ENCODE measurements around the gene PHC2. TPM values are rescaled to one million over a fixed set of nuclear protein-coding genes. Genes with fewer than 3 reads are reported as not detected.

The PHC2 gene
- total RNA-seq, 2 experiments from 2014 or later: 21.4 to 22.5 TPM

GRCh38 chr1:33407352-33408092 lies 23.4 kb downstream of the PHC2 start:
- no peaks in the 10 kb centered on the region for H3K9me3 Mint-ChIP-seq
- H3K36me3 Mint-ChIP-seq: no peaks in the 10 kb centered on the region
- H3K27me3 Mint-ChIP-seq: peaks cover 10% of the 10 kb centered on the region
- no peak overlapping the region for H3K27ac Mint-ChIP-seq
- H3K4me1 Mint-ChIP-seq (ENCODE audit: low read depth): no peaks in the 10 kb centered on the region
- no peak for DNase-seq
- ChIA-PET CTCF (interaction anchor here (0.7 kb wide), 1 partner anchor 10 kb away, joined by 3 read pairs; no protein-coding TSS in a partner anchor), POLR2A (no interaction called here)
- intact Hi-C loops (cut with micrococcal nuclease): no loop called here
- no peak overlapping the region for H3K4me3 Mint-ChIP-seq

DNA sequence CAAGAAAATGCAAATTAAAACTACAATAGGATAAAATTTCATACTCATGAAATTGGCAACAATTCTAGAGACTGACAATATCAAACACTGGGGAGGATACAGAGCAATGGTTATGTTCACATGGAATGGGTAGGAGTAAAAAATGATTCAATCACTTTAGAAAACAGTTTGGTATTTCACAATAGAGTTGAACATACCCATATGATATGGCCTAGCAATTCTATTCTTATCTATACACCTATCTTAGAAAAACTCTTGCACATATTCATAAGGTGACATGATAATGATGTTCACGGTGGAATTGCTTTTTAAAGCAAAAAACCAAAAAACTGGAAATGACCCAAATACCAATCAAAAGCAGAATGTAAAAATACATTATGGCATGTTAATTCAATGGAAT lies 28.7 kb downstream of the PHC2 start:
- H3K9me3 Mint-ChIP-seq: no peaks in the 10 kb centered on the region
- ChIA-PET CTCF (no interaction called here), POLR2A (no interaction called here)
- H3K36me3 Mint-ChIP-seq: no peaks in the 10 kb centered on the region
- no peaks in the 10 kb centered on the region for H3K4me1 Mint-ChIP-seq (ENCODE audit: low read depth)
- H3K27me3 Mint-ChIP-seq: peaks cover 4% of the 10 kb centered on the region
- no peak overlapping the region for H3K4me3 Mint-ChIP-seq
- no peak overlapping the region for H3K27ac Mint-ChIP-seq
- intact Hi-C loops (cut with micrococcal nuclease): no loop called here
- no peak for DNase-seq

GRCh38 chr1:33401471-33401870 lies 29.4 kb downstream of the PHC2 start:
- no peak for DNase-seq
- POLR2A ChIA-PET: no interaction called here
- H3K4me1 Mint-ChIP-seq (ENCODE audit: low read depth): peaks cover 7% of the 10 kb centered on the region
- H3K27ac Mint-ChIP-seq: no peak overlapping the region
- H3K27me3 Mint-ChIP-seq: peaks cover 1% of the 10 kb centered on the region
- no peaks in the 10 kb centered on the region for H3K36me3 Mint-ChIP-seq
- CTCF ChIA-PET: interaction anchor here (0.6 to 0.9 kb wide), 3 partner anchors 11 to 1425 kb away, joined by 3 read pairs; no protein-coding TSS in a partner anchor
- intact Hi-C loops (cut with micrococcal nuclease): no loop called here
- no peaks in the 10 kb centered on the region for H3K9me3 Mint-ChIP-seq
- no peak overlapping the region for H3K4me3 Mint-ChIP-seq

- Mint-ChIP-seq H3K27ac (no peak overlapping the region), H3K27me3 (no peaks in the 10 kb centered on the region)
- POLR2A ChIA-PET: no interaction called here
Observed at GRCh38 chr1:33400153-33400911, 30.6 kb downstream of the PHC2 start.

DNA sequence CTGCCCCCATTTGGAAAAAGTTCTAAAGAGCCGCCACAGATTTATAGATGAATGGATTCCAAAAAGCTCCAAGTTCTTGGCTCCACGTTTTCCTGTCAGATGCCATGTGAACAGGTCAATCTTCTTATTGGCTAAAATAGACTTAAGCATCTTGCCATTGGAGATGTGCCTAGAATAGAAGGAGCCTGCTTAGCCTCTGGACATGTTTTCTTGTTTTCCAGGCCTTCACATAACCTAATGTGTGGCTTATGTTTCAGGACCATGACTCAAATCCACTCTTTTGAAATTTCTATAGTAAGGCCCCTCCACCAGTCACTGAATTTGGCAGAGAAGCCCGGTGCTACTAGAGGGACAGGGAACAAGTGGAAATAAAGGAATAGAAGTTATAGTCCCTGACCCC lies 31.5 kb downstream of the PHC2 start:
- peaks cover 9% of the 10 kb centered on the region for H3K4me1 Mint-ChIP-seq (ENCODE audit: low read depth)
- no peaks in the 10 kb centered on the region for H3K36me3 Mint-ChIP-seq
- CTCF ChIA-PET: interaction anchor here (0.7 kb wide), 1 partner anchor 1704 kb away, joined by 3 read pairs; no protein-coding TSS in a partner anchor
- no peak overlapping the region for H3K4me3 Mint-ChIP-seq
- no peak overlapping the region for H3K27ac Mint-ChIP-seq
- POLR2A ChIA-PET: no interaction called here
- no peaks in the 10 kb centered on the region for H3K9me3 Mint-ChIP-seq
- DNase-seq: no peak
- H3K27me3 Mint-ChIP-seq: peaks cover 2% of the 10 kb centered on the region
- intact Hi-C loops (cut with micrococcal nuclease): no loop called here

More at GRCh38 chr1:33400153-33400911, 30.6 kb downstream of the PHC2 start:
- intact Hi-C loops (cut with micrococcal nuclease): no loop called here
- Mint-ChIP-seq H3K9me3 (no peaks in the 10 kb centered on the region), H3K36me3 (no peaks in the 10 kb centered on the region), H3K4me3 (no peak overlapping the region), H3K4me1 (ENCODE audit: low read depth) (peaks cover 9% of the 10 kb centered on the region)
- DNase-seq: no peak
- CTCF ChIA-PET: no interaction called here

DNA sequence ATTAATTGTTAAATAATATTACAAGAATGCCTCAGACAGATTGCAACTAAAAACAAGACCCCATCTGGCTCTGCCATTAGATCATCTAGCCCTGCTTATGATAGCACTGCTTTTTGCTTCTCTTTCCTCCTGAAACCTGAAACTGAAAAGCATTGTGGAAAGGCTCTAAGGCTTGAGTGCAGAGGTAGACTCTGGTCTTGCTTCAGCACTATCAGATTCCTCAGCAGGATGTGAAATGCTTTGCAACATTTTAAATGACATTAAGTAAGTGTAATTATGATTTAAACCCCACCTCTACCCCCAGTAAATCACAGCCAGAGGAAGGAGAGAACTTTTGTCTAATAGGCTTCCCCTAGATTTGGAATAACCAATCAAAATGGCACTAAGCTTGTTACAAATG lies 32.9 kb downstream of the PHC2 start:
- Mint-ChIP-seq H3K36me3 (no peaks in the 10 kb centered on the region), H3K27me3 (peaks cover 3% of the 10 kb centered on the region), H3K9me3 (no peaks in the 10 kb centered on the region), H3K4me1 (ENCODE audit: low read depth) (peaks cover 9% of the 10 kb centered on the region), H3K4me3 (no peak overlapping the region), H3K27ac (no peak overlapping the region)
- ChIA-PET CTCF (interaction anchor here (0.5 kb wide), 1 partner anchor 8 kb away, joined by 3 read pairs; no protein-coding TSS in a partner anchor), POLR2A (no interaction called here)
- DNase-seq: no peak
- intact Hi-C loops (cut with micrococcal nuclease): no loop called here

DNA sequence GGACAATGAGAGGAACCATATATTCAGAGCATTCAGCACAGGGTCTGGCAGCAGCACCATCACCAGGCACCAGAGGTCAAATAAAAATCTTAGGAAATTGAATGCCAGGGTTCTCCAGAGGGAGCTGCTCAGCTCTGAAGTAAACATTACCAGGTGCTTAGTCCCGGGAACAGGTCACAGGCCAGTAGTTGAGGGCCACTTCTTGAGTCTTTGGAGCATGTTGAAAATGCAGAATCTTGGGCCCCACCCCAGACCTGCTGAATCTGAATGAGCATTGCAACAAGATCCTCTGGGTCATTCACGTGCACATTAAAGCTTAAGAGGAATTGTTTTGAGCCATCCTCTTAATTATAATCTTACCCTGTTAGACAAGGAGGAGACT lies 33.8 kb downstream of the PHC2 start:
- no peak overlapping the region for H3K4me3 Mint-ChIP-seq
- no peak overlapping the region for H3K27ac Mint-ChIP-seq
- H3K36me3 Mint-ChIP-seq: no peaks in the 10 kb centered on the region
- H3K9me3 Mint-ChIP-seq: no peaks in the 10 kb centered on the region
- intact Hi-C loops (cut with micrococcal nuclease): no loop called here
- DNase-seq: no peak
- peaks cover 9% of the 10 kb centered on the region for H3K4me1 Mint-ChIP-seq (ENCODE audit: low read depth)
- ChIA-PET CTCF (interaction anchor here (0.8 to 0.9 kb wide), 2 partner anchors 11 to 102 kb away, joined by 3 read pairs; no protein-coding TSS in a partner anchor), POLR2A (no interaction called here)
- H3K27me3 Mint-ChIP-seq: peaks cover 3% of the 10 kb centered on the region

DNA sequence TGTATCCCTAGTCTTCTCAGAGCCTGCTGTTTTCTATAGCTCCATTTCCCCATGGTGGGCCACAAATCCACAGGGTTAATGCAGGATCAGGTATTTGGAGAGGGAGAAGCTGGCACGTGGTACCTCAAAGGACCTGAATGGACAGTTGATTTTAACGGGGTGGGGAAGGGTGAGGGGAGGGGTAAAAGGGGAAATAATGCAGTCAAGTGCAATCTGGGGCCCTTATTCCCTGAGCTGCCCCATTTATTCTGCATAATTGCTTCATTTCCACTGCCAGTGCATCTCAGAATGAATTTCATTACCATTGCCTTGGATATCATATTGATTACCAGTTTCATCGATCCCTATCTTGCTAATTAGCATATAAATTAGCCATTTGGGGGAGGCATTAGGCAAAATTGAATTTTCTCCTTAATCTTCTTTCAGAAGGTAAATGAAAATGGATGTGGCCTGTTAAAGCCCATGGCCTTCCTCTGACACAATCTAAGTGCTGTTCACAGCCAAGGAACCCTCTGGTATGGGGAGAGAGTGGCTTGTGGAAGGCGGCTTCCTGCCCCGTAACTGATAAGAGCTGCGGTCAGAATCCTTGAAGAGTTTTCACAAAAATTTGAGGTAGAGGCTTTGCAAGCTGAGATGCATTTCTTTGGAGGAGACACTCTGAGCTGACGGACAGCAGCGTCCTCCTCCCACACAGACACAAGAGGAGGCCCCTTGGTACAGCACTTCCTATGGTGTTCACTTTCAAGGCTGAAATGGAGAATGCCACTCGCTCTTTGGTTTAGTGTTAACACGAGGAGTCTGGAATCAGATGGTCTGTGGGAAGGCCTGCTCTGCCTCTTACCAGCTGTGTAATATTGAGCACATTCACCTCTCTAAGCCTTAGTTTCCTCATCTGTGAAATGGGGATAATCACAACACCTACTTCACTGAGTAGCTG lies 34.4 kb downstream of the PHC2 start:
- peaks cover 5% of the 10 kb centered on the region for H3K27me3 Mint-ChIP-seq
- peaks cover 9% of the 10 kb centered on the region for H3K4me1 Mint-ChIP-seq (ENCODE audit: low read depth)
- ChIA-PET CTCF (interaction anchor here (0.8 to 0.9 kb wide), 2 partner anchors 12 to 101 kb away, joined by 3 read pairs; no protein-coding TSS in a partner anchor), POLR2A (no interaction called here)
- no peak overlapping the region for H3K4me3 Mint-ChIP-seq
- no peak overlapping the region for H3K27ac Mint-ChIP-seq
- no peaks in the 10 kb centered on the region for H3K9me3 Mint-ChIP-seq
- intact Hi-C loops (cut with micrococcal nuclease): no loop called here
- peak; percentile 12 for DNase-seq
- no peaks in the 10 kb centered on the region for H3K36me3 Mint-ChIP-seq

GRCh38 chr1:33394770-33395169 lies 36.1 kb downstream of the PHC2 start:
- POLR2A ChIA-PET: no interaction called here
- Mint-ChIP-seq H3K27ac (no peak overlapping the region), H3K4me3 (no peak overlapping the region), H3K36me3 (no peaks in the 10 kb centered on the region), H3K9me3 (no peaks in the 10 kb centered on the region), H3K27me3 (peaks cover 5% of the 10 kb centered on the region), H3K4me1 (ENCODE audit: low read depth) (peaks cover 9% of the 10 kb centered on the region)
- DNase-seq: no peak
- CTCF ChIA-PET: no interaction called here
- intact Hi-C loops (cut with micrococcal nuclease): no loop called here

DNA sequence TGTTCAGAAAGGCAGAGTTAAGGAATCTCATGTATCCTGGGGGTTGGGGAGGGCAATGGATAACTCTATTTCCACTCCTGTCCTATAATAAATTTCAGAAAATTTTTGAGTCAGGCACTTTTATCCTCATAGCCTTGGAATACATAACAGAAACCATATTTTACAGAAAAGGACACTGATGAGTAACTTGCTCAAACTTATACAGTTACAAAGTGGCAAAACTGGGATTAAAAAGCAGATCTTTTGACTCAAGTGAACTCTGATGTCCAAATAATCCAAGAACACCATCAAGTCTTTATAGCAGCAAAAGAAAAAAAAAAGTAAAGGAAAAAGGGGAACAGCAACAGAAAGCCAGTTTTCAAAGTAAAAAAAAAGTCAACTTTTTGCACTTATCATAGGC lies 36.9 kb downstream of the PHC2 start:
- no peak for DNase-seq
- CTCF ChIA-PET: no interaction called here
- no peak overlapping the region for H3K27ac Mint-ChIP-seq
- peaks cover 5% of the 10 kb centered on the region for H3K27me3 Mint-ChIP-seq
- POLR2A ChIA-PET: no interaction called here
- intact Hi-C loops (cut with micrococcal nuclease): no loop called here
- H3K4me3 Mint-ChIP-seq: no peak overlapping the region
- peaks cover 9% of the 10 kb centered on the region for H3K4me1 Mint-ChIP-seq (ENCODE audit: low read depth)
- no peaks in the 10 kb centered on the region for H3K36me3 Mint-ChIP-seq
- H3K9me3 Mint-ChIP-seq: no peaks in the 10 kb centered on the region

- H3K27me3 Mint-ChIP-seq: peaks cover 5% of the 10 kb centered on the region
- no peaks in the 10 kb centered on the region for H3K36me3 Mint-ChIP-seq
- ChIA-PET POLR2A (no interaction called here), CTCF (interaction anchor here (1.2 kb wide), 1 partner anchor 98 kb away, joined by 3 read pairs; no protein-coding TSS in a partner anchor)
- H3K4me1 Mint-ChIP-seq (ENCODE audit: low read depth): peaks cover 9% of the 10 kb centered on the region
- H3K4me3 Mint-ChIP-seq: no peak overlapping the region
- no peaks in the 10 kb centered on the region for H3K9me3 Mint-ChIP-seq
- no peak for DNase-seq
- H3K27ac Mint-ChIP-seq: no peak overlapping the region
- intact Hi-C loops (cut with micrococcal nuclease): no loop called here
Observed at GRCh38 chr1:33393524-33393923, 37.4 kb downstream of the PHC2 start.

DNA sequence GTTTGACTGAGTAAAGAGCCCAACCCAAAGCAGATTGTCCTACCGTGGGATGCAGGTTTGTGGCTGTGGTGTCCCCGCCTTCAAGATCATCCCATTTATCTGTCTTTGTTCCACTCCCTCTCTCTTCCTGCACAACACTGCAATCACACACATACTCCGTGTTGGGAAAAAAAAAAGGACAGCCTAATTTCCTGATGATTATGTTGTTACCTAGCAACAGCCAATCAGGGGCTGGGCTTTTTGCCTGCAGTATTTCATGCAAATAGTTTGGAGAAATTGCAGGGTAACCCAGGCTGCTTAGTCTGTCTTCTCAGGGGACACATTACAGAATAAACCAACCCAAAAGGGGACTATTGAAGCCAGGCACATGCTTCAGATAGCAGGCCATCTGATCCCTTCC lies 38.3 kb downstream of the PHC2 start:
- POLR2A ChIA-PET: interaction anchor here (1.1 kb wide), 1 partner anchor 45 kb away, joined by 5 read pairs; no protein-coding TSS in a partner anchor
- H3K27me3 Mint-ChIP-seq: peaks cover 5% of the 10 kb centered on the region
- H3K27ac Mint-ChIP-seq: no peak overlapping the region
- intact Hi-C loops (cut with micrococcal nuclease): no loop called here
- H3K9me3 Mint-ChIP-seq: no peaks in the 10 kb centered on the region
- no peak overlapping the region for H3K4me3 Mint-ChIP-seq
- DNase-seq: no peak
- H3K4me1 Mint-ChIP-seq (ENCODE audit: low read depth): peaks cover 9% of the 10 kb centered on the region
- H3K36me3 Mint-ChIP-seq: no peaks in the 10 kb centered on the region
- CTCF ChIA-PET: interaction anchor here (1.2 kb wide), 1 partner anchor 97 kb away, joined by 3 read pairs; no protein-coding TSS in a partner anchor
